GM10248 (cell line): ENCODE data around the gene RGS7.

Experiments
- CTCF ChIA-PET: fragments of 300-600 bp; sonication (Branson Sonifier 250); formaldehyde crosslinking; extraction: SDS; loops from one replicate; lab custom pipeline; 2021; ENCODE audit warnings: antibody characterized with exemption; lab: Yijun Ruan, JAX
- POLR2A ChIA-PET: fragments of 350-650 bp; sonication (Branson Sonifier 250); formaldehyde crosslinking; extraction: SDS; loops from one replicate; lab custom pipeline; 2020; ENCODE audit warnings: antibody characterized with exemption; lab: Yijun Ruan, JAX
- DNase-seq: peaks from one replicate; pipeline ENCODE4 v3.0.0; 2012; ENCODE audit errors: extremely low spot score
- TF ChIP-seq, protein P1 (sequence below): IDR thresholded peaks from 2 replicates; pipeline ENCODE4 v1.5.1; 2012; ENCODE audit warnings: mild to moderate bottlenecking, low read depth; ENCODE audit errors: extremely low read depth, missing control alignments, control extremely low read depth

RGS7 gene

DNA sequence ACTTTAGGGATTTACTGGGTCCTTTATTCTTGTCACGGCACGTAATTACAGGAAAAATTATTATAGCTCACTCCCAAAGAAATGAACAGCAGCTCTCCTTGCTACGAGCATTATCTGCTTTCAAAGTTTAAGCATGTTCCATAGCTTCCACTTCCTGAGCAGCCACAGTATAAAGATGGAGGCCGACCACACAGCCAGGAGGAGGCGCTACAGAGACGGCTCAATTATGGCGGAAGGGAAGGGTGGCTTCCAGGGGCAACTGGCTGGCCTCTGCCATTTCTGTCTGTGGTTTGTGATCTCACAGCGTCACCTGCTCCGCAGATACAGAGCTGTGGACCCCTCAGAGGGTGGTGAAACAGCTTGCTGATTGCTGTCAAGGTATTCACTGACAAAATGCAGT is 532.8 kb downstream of the RGS7 start:
- TF ChIP-seq, protein P1, sequence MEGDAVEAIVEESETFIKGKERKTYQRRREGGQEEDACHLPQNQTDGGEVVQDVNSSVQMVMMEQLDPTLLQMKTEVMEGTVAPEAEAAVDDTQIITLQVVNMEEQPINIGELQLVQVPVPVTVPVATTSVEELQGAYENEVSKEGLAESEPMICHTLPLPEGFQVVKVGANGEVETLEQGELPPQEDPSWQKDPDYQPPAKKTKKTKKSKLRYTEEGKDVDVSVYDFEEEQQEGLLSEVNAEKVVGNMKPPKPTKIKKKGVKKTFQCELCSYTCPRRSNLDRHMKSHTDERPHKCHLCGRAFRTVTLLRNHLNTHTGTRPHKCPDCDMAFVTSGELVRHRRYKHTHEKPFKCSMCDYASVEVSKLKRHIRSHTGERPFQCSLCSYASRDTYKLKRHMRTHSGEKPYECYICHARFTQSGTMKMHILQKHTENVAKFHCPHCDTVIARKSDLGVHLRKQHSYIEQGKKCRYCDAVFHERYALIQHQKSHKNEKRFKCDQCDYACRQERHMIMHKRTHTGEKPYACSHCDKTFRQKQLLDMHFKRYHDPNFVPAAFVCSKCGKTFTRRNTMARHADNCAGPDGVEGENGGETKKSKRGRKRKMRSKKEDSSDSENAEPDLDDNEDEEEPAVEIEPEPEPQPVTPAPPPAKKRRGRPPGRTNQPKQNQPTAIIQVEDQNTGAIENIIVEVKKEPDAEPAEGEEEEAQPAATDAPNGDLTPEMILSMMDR: no peak
- ChIA-PET CTCF (interaction anchor here (0.8 to 1.0 kb wide), 2 partner anchors 11 to 63 kb away, joined by 3 to 4 read pairs; no protein-coding TSS in a partner anchor), POLR2A (no interaction called here)
- DNase-seq: no peak

DNA sequence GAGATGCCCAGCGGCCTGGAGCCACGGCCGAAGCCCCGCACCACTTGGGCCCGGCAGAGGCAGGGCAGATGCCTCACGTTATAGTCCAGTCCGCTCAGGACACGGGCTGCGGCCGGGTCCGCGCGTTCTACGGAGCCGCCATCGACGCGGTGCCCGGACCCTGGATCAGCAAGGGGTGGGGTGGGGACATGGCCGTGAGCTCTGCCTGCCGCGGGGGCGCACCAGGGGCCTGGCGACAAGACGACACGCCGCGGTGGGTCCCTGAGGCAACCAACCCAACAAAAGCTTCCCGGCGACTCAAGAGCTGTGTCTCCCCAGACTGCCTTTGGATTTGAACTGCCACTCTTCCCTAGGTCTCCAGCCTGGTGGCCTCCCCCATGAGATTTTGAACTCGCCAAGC is 533.6 kb downstream of the RGS7 start:
- POLR2A ChIA-PET: no interaction called here
- TF ChIP-seq, protein P1: no peak
- DNase-seq: no peak
- CTCF ChIA-PET: interaction anchor here (1.0 kb wide), 1 partner anchor 64 kb away, joined by 3 read pairs; no protein-coding TSS in a partner anchor

DNA sequence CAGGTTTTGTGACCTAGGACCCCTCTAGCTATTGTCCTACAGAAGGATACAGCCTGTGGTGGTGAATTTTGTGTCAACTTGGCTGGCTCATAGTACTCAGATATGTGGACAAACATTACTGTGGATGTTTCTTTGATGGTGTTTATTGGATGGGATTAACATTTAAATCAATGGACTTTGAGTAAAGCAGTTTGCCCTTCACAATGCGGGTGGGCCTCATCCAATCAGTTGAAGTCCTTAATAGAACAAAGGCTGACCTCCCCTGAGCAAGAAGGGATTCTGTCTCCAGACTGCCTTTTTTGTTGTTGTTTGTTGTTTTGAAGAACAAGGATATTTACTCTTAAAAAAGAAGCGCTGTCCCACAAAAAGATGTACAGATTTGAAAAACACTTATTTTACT is 535.1 kb downstream of the RGS7 start:
- TF ChIP-seq, protein P1: no peak
- ChIA-PET CTCF (interaction anchor here (1.2 to 1.4 kb wide), 2 partner anchors 9 to 90 kb away, joined by 4 to 5 read pairs; no protein-coding TSS in a partner anchor), POLR2A (no interaction called here)
- no peak for DNase-seq

DNA sequence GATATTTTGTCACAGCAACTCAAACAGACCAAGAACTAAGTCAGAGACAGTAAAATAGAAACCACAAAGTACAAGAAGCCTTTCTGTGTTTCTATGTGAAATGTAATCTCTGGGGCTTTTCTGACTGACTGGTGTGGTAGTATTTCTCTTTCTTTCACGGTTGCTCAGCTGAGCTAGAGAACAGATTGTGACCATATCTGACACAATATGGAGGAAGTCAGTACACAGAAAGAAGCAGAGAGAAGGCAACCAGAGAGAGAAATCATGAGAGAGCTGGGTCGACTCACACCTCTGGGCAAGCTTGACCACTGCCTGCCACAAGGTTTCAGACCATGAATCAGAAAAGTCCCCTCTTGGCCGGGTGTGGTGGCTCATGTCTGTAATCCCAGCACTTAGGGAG is 536.2 kb downstream of the RGS7 start:
- TF ChIP-seq, protein P1: no peak
- ChIA-PET CTCF (no interaction called here), POLR2A (no interaction called here)
- DNase-seq: no peak

DNA sequence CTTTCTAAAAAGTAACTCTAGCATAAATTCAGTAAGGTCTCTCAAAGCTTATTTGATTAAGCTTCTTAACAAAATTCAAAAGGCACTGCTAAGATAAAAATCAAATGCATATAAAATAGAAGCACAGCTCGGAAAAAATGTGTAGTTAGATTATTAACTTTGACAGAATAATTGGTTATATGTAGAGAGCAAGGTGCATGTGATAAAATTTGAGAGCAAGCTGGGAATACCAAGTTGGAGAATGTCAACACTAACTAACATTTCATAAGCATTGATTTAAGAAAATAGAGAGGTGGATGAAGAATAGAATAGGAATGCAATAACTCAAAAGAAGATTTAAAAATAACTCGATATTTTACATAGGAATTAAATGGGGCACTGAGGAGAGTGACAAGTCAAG is 540.5 kb downstream of the RGS7 start:
- ChIA-PET POLR2A (no interaction called here), CTCF (interaction anchor here (1.1 kb wide), 1 partner anchor 16 kb away, joined by 3 read pairs; no protein-coding TSS in a partner anchor)
- no peak for DNase-seq
- TF ChIP-seq, protein P1: no peak

DNA sequence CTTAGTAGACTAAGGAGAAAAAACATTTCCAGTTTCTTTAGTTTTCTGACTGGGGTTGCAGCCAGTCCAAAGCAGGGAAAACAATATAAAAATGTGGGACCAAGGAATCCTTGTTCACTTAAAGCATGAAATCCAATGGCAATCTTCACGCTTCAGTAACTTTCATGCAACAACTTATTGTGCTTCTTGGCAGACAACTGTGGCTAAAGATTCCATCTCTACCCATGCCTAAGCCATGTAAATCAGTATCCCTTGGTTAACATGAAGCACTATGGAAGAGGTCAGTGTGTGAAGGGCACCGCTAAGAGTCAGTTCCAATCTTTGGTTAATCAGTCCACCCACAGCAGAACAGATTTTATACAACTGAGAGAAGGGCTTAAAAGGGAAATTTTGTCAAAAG is 543.3 kb downstream of the RGS7 start:
- TF ChIP-seq, protein P1: no peak
- no peak for DNase-seq
- POLR2A ChIA-PET: no interaction called here
- CTCF ChIA-PET: interaction anchor here (1.2 kb wide), 1 partner anchor 9 kb away, joined by 5 read pairs; no protein-coding TSS in a partner anchor

DNA sequence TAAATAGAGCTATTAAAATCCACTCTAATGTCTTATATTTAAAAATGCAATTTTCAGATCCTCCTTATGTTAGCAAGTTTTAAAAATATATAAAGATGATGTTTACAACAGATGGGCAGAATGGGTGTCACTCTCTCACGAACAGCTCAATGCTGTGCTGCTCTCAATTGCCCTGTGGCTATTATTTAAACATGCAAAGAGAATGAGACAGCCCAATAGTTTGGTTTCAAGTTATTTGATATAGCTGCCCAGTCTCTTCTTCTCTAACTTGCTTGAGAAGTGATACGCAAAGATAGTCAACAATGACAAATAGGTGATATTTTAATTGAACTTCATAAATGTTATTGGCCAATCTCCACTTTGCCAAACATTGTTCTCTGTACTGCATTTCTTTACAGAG is 545.7 kb downstream of the RGS7 start:
- POLR2A ChIA-PET: no interaction called here

More for the DNA sequence above, 545.7 kb downstream of the RGS7 start:
- no peak for DNase-seq
- CTCF ChIA-PET: no interaction called here
- TF ChIP-seq, protein P1: no peak
